WERI-Rb-1 (cell line): ENCODE data around the gene IDS.

Experiments
- DNase-seq: peaks from one replicate; pipeline ENCODE4 v3.0.0-alpha.2; 2020
- H3K27ac ChIP-seq: fragments of 250-450 bp; sonication (Bioruptor Pico); 2 replicates; pipeline ENCODE4 v1.5.1; 2020; ENCODE audit warnings: mild to moderate bottlenecking, moderate library complexity
- H3K27me3 ChIP-seq: fragments of 250-450 bp; sonication (Bioruptor Pico); 2 replicates; pipeline ENCODE4 v1.5.1; 2021; ENCODE audit warnings: mild to moderate bottlenecking, low read depth, moderate library complexity; ENCODE audit not compliant: insufficient read depth, severe bottlenecking
- H3K36me3 ChIP-seq: fragments of 250-450 bp; sonication (Bioruptor Pico); 2 replicates; pipeline ENCODE4 v1.5.1; 2020; ENCODE audit warnings: mild to moderate bottlenecking, moderate library complexity
- H3K4me3 ChIP-seq: 2 replicates; pipeline ENCODE4 v1.5.1; 2011; ENCODE audit warnings: low read depth, mild to moderate bottlenecking, control low read depth, low read length
- H3K9me3 ChIP-seq: fragments of 250-450 bp; sonication (Bioruptor Pico); 2 replicates; pipeline ENCODE4 v1.5.1; 2021; ENCODE audit warnings: mild to moderate bottlenecking, moderate library complexity; ENCODE audit not compliant: severe bottlenecking
- CTCF ChIP-seq: IDR thresholded peaks from 2 replicates; pipeline ENCODE4 v1.5.1; 2011; ENCODE audit warnings: low read depth, mild to moderate bottlenecking, control low read depth, inconsistent platforms, low read length

The IDS gene

GRCh38 chrX:149472625-149473024 lies 32.5 kb downstream of the IDS start:
- TF ChIP-seq CTCF, result no peak
- DNase-seq, result no peak
- H3K36me3 ChIP-seq, result no peaks in the 10 kb centered on the region
- no peak overlapping the region for H3K27ac ChIP-seq
- H3K4me3 ChIP-seq, result no peak overlapping the region
- H3K9me3 ChIP-seq, result no peaks in the 10 kb centered on the region
- H3K27me3 ChIP-seq, result peaks cover 26% of the 10 kb centered on the region

DNA sequence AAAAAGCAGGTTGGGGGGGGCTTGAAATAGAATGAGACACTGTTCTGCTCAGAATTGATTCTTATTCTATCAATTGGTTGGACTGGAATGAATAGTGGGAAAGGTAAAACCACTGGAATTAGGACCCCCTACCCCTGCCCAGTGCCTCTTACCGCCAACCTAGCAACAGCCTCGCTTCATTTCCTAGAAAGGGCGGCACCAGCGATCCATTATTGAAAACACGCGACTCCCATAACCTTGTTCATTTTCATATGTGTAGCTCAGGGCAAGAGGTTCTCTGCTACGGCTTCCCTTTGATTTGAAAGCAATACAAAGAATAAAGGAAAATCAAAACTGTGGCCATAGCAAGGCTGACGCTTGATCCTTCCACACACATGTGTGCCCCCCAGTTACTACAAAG lies 33.7 kb downstream of the IDS start:
- DNase-seq, result no peak
- no peak overlapping the region; the same call in 1 of the 2 replicates for H3K27ac ChIP-seq
- H3K4me3 ChIP-seq, result no peak overlapping the region
- peaks cover 23% of the 10 kb centered on the region for H3K27me3 ChIP-seq
- TF ChIP-seq CTCF, result no peak
- H3K36me3 ChIP-seq, result no peaks in the 10 kb centered on the region
- no peaks in the 10 kb centered on the region for H3K9me3 ChIP-seq

DNA sequence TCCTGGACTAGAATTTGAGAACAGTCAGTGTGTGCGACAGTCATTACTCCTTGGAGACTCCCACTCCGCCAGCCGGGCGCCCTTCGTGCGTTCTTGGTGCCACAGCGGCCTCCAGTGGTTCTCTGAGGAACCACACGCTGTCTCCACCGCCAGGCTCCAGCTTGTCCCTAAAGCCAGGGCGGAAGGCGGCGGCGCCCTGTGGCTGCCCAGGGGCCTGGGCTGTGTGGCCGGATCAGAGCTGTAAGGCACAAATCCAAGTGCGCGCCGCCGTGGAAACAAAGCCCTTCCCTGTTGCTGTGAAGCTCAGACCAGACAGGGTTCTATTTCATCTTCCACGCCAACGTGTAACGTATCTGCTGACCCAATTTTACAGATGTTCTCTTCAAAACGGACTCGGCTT lies 34.2 kb downstream of the IDS start:
- H3K27ac ChIP-seq, result no peak overlapping the region; the same call in 1 of the 2 replicates
- H3K4me3 ChIP-seq, result no peak overlapping the region
- peaks cover 23% of the 10 kb centered on the region for H3K27me3 ChIP-seq
- no peaks in the 10 kb centered on the region for H3K36me3 ChIP-seq
- H3K9me3 ChIP-seq, result no peaks in the 10 kb centered on the region
- TF ChIP-seq CTCF, result peak; percentile 90
- peak; percentile 86 for DNase-seq

GRCh38 chrX:149469406-149469805 lies 35.7 kb downstream of the IDS start:
- Histone ChIP-seq H3K9me3 (no peaks in the 10 kb centered on the region), H3K27me3 (peaks cover 21% of the 10 kb centered on the region), H3K4me3 (no peak overlapping the region), H3K27ac (no peak overlapping the region), H3K36me3 (no peaks in the 10 kb centered on the region)
- DNase-seq, result no peak
- TF ChIP-seq CTCF, result no peak

- peaks cover 21% of the 10 kb centered on the region for H3K27me3 ChIP-seq
- no peak for TF ChIP-seq CTCF
- no peaks in the 10 kb centered on the region for H3K36me3 ChIP-seq
- H3K4me3 ChIP-seq, result no peak overlapping the region
- no peak for DNase-seq
- no peaks in the 10 kb centered on the region for H3K9me3 ChIP-seq
- H3K27ac ChIP-seq, result no peak overlapping the region
These were observed 37.2 kb downstream of the IDS start for GRCh38 chrX:149467920-149468319.

- Histone ChIP-seq H3K36me3 (no peaks in the 10 kb centered on the region), H3K9me3 (no peaks in the 10 kb centered on the region), H3K27ac (no peak overlapping the region), H3K4me3 (no peak overlapping the region), H3K27me3 (peaks cover 19% of the 10 kb centered on the region)
- no peak for DNase-seq
- no peak for TF ChIP-seq CTCF
These were observed 37.6 kb downstream of the IDS start for GRCh38 chrX:149467461-149467860.
